ENCODE results near the gene USP31. TPM values are rescaled to one million over a fixed set of nuclear protein-coding genes. Genes with fewer than 3 reads are reported as not detected.

The USP31 gene
- total RNA-seq (2021; fragmentation: NEBNext Ultra II Directional; extraction: Animal tissue kit (Norgen Biotek cat#: 25700)) (17.0 and 19.0 TPM in 2 replicates), polyA plus RNA-seq (2011; rRNA removed) (6.2 and 6.7 TPM in 2 replicates), polyA minus RNA-seq (2011; rRNA and poly(A)+ RNA removed) (33.4 and 34.7 TPM in 2 replicates)
- polyA plus RNA-seq (2011; cell fraction: cytosol; rRNA removed): 6.3 TPM
- polyA plus RNA-seq (2011; cell fraction: nucleus; rRNA removed): 16.1 TPM
- polyA plus RNA-seq (2012, experiment 1 of 2): 4.6 to 6.1 TPM (median 5.8 TPM) in 4 replicates
- 1.4 TPM for polyA plus RNA-seq (2012, experiment 2 of 2)
- 7.4 TPM for polyA plus RNA-seq (2013, experiment 1 of 2)
- 7.4 TPM for polyA plus RNA-seq (2013, experiment 2 of 2)
- polyA minus RNA-seq (2011; cell fraction: cytosol; rRNA and poly(A)+ RNA removed): 15.4 TPM
- 40.4 TPM for polyA minus RNA-seq (2011; cell fraction: nucleus; rRNA and poly(A)+ RNA removed)
- long read RNA-seq, experiment 1, partial matches to known transcripts: 5 of 8 reads
- long read RNA-seq, experiment 1, other reads (novel, unspliced or antisense): 3 of 8 reads
- long read RNA-seq, experiment 2: 0 reads

- Histone ChIP-seq H3K9ac (replicated peaks in 1 of 4; ENCODE audit: extremely low read depth in 1 of 4, low read depth in 3 of 4, low read length in 3 of 4) (peak within 1 kb of the TSS; percentile 3 to 55 (median 42); a peak in 5 of 7 replicates), H2BK120ac (replicated peaks; ENCODE audit: low read depth, low read length) (peak within 1 kb of the TSS; percentile 72), H3K27ac (ENCODE audit: low read depth, low read length) (no peak within 1 kb of the TSS; the same call in 1 of the 2 replicates), H3K4me2 (ENCODE audit: insufficient read depth in 1 of 2, low read depth in 2 of 2, low read length in 2 of 2) (peak within 1 kb of the TSS; percentile 86 to 90), H3K4me1 (replicated peaks in 1 of 4; ENCODE audit: control insufficient read depth in 3 of 4, insufficient read depth in 4 of 4, low read length in 3 of 4) (peaks cover 4 to 14% (median 9%) of the 10 kb centered on the region in 4 experiments; a peak in 6 of 7 replicates), H2AK5ac (ENCODE audit: low read depth, low read length) (no peak within 1 kb of the TSS), H2BK15ac (ENCODE audit: low read length) (peak within 1 kb of the TSS; percentile 6; the same call in 1 of the 2 replicates), H3K4me3 (ENCODE audit: extremely low read depth in 1 of 4, insufficient read depth in 2 of 4, low read depth in 3 of 4, low read length in 4 of 4) (peak within 1 kb of the TSS; percentile 73 to 92 (median 80)), H3K18ac (ENCODE audit: extremely low read depth, low read length) (peak within 1 kb of the TSS; percentile 83), H4K8ac (ENCODE audit: extremely low read depth, insufficient read depth, low read length) (peak within 1 kb of the TSS; percentile 80; the same call in 1 of the 2 replicates), H4K20me1 (replicated peaks in 1 of 2; ENCODE audit: control insufficient read depth in 1 of 2, insufficient read depth in 2 of 2, low read length in 2 of 2) (peaks cover 0 to 8% of the 10 kb centered on the region in 2 experiments), H3K23ac (ENCODE audit: insufficient read length) (no peak within 1 kb of the TSS), H3K56ac (replicated peaks; ENCODE audit: insufficient read length, low read depth, low read length) (peak within 1 kb of the TSS; percentile 35), H3K79me1 (ENCODE audit: low read depth, low read length) (peaks cover 5% of the 10 kb centered on the region), H2BK12ac (ENCODE audit: low read depth, low read length) (no peak within 1 kb of the TSS), H2BK5ac (ENCODE audit: low read depth, low read length) (peak within 1 kb of the TSS; percentile 54; the same call in 1 of the 2 replicates), H3K27me3 (replicated peaks in 1 of 4; ENCODE audit: control insufficient read depth in 3 of 4, extremely low read depth in 1 of 4, insufficient read depth in 3 of 4, low read length in 3 of 4) (peaks cover 0 to 3% (median 1%) of the 10 kb centered on the region in 4 experiments; a peak in 1 of 7 replicates), H3K79me2 (ENCODE audit: control insufficient read depth in 1 of 2, insufficient read depth in 2 of 2, low read length in 2 of 2) (peaks cover 6 to 35% of the 10 kb centered on the region in 2 experiments; a peak in 2 of 4 replicates), H3K14ac (ENCODE audit: insufficient read length) (no peak within 1 kb of the TSS), H3K23me2 (ENCODE audit: low read depth, low read length) (peaks cover 6% of the 10 kb centered on the region), H3K36me3 (ENCODE audit: control insufficient read depth in 2 of 4, insufficient read depth in 4 of 4, low read length in 3 of 4) (no peaks in the 10 kb centered on the region), H3K4ac (replicated peaks; ENCODE audit: insufficient read length, low read depth, low read length) (no peak within 1 kb of the TSS), H2AFZ (ENCODE audit: low read length) (peak within 1 kb of the TSS; percentile 92), H3K9me3 (ENCODE audit: insufficient read depth in 2 of 2, low read depth in 1 of 2, low read length in 1 of 2) (no peaks in the 10 kb centered on the region), H2BK20ac (ENCODE audit: low read length) (no peak within 1 kb of the TSS), H4K5ac (ENCODE audit: insufficient read length, low read depth, low read length) (peak within 1 kb of the TSS; percentile 86), H4K91ac (replicated peaks; ENCODE audit: insufficient read length, low read length) (peak within 1 kb of the TSS; percentile 87)
- ChIA-PET POLR2A (ENCODE audit: partially characterized antibody) (interaction anchor here (0.6 to 1.6 kb wide), 4 partner anchors 8 to 30 kb away, joined by 3 to 5 read pairs (median 4); no protein-coding TSS in a partner anchor), CTCF (ENCODE audit: partially characterized antibody) (no interaction called here)
- FAIRE-seq: no peak
- 4% methylated on average over 31 of the region's 75 CpGs; no CpG with 5 or more reads in 1 of the 2 experiments for WGBS, 2 experiments (ENCODE audit: extremely low coverage in 1 of 2, insufficient coverage in 1 of 2, insufficient read length in 1 of 2, insufficient replicate concordance in 2 of 2, low coverage in 1 of 2, low lambda C conversion rate in 2 of 2, missing lambda C conversion rate in 1 of 2)
- peak; percentile 89 to 92 for DNase-seq (ENCODE audit: low read depth in 1 of 2, low spot score in 2 of 2)
- TF ChIP-seq TBP (IDR thresholded peaks at IDR 0.05; ENCODE audit: low read depth, low read length) (peak; percentile 18; the same call in 1 of the 2 replicates), SP1 (IDR thresholded peaks at IDR 0.05; ENCODE audit: low read depth, low read length) (no peak)
Observed at GRCh38 chr16:23149267-23149992, at the start of gene USP31. Gene USP31 (minus strand): TSS chr16:23149452. CDS start chr16:23149270, 182 bp downstream.
